GM19351 (cell line): ENCODE data around the gene TMPRSS9.
"Not testable (repeated sequence)": the region's sequence is repeated elsewhere in the genome, so short reads cannot be mapped to it uniquely, and the experiment has no call there.

Experiments
- ATAC-seq: cut with Tn5 transposase; IDR thresholded peaks from one replicate; pipeline ENCODE4 v1.9.1; 2021; ENCODE audit warnings: mild to moderate bottlenecking, moderate library complexity; ENCODE audit not compliant: unreplicated experiment

TMPRSS9 gene

GRCh38 chr19:2416321-2417097 is 56.4 kb downstream of the TMPRSS9 start:
- no peak for ATAC-seq

- not testable (repeated sequence) for ATAC-seq
Measured at GRCh38 chr19:2417436-2417835, 57.4 kb downstream of the TMPRSS9 start.

GRCh38 chr19:2417881-2418406 is 57.9 kb downstream of the TMPRSS9 start:
- no peak for ATAC-seq

DNA sequence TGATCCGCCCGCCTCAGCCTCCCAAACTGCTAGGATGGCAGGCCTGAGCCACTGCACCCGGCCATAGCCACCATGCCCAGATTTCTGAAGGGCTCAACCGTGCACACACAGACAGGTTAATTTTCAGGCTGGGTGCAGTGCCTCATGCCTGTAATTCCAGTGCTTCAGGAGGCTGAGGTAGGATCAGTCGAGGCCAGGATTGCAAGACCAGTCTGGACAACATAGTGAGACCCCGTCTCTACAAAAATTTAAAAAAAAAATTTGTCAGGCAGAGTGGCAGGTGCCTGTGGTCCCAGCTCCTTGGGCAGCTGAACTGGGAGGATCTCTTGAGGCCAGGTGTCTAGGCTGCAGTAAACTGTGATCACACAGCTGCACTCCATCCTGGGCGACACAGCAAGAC is 59.7 kb downstream of the TMPRSS9 start:
- no peak for ATAC-seq

DNA sequence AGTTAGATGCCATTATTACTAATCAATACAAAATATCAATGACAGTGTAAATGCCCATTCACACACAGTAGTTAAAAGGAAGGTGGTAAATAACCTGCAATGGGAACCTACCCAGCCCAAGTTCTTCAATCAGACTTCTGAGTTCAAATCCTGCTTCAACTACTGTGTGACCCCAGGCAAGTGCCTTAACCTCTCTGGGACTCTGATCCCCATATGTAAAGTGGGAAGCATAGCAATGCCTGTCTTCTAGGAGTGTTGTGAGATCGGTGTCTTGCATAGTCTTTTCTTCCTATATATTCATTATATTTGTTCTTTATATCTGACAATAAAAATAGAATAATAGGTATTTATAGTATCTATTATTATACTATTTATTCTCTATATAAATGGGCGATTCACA is 60.4 kb downstream of the TMPRSS9 start:
- no peak for ATAC-seq

- no peak for ATAC-seq
Measured at GRCh38 chr19:2421581-2422306, 61.7 kb downstream of the TMPRSS9 start.

DNA sequence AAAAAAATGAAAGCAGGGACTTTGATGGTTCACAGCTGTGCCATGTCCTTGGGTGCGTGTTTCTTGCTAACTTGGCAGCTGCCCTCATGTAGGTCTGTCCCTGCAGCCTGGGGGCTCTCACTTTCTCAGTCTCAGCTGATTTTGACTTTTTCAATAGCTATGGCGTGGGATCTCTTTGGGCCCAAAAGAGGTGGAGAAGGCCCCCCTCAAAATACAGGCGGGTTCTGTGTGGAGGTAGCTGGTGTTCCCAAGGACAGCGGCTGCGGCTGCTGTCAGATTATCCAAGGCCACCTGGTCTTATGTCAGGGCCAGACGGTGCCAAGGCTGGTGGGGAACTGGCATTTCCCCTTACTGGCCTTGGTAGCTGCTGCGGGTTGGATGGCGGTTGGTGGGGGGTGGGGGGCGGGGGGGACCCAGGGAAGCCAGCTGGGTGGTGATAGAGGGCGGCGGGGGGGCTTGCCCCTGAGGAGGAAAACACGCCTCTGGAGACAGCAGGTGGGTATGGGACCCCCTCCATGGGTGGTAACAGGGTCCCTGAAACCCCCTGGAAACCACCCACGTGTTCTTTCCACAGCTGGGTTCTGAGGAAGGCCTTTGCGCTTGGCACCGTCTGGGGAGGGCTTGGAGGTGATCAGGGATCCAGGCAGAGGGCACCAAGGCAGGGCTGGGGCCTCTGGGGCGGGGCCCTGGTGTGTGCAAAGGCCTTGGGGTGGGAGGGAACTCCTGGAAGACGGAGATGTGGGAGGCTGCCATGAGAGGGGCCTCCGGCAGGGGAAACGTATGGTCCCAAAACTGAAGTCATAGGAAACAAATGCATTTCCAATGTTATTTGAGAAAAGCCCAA is 63.2 kb downstream of the TMPRSS9 start:
- no peak for ATAC-seq

DNA sequence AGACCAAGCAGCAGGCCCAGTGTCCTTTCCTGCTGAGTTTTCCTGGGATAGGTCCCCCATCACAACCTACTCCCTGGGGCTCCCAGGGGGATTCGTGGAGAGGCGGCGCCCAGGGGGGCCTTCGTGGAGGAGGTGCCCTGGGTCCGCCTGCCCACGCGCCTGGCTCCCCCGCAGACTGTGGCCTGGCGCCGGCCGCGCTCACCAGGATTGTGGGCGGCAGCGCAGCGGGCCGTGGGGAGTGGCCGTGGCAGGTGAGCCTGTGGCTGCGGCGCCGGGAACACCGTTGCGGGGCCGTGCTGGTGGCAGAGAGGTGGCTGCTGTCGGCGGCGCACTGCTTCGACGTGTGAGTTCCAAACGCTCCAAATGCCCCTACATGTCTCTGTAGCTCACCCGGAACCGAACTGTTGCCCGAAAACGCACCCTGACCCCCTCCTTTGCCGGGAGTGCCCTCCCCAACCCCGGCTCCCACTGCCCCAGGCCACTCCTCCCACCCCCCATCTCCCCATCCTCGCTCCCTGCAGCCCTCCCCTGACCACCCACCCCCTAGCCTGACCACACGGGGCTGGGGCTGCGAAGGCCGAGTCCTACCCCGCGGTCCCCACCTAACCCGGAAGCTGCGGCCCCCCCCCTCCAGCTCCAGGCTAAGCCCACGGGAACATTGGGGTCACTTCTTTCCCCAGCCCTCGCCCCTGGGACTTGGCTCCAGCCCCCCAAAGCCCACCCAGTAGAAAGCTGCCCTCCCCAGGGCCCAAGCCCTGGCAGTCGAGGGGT is 64.0 kb downstream of the TMPRSS9 start:
- ATAC-seq, result no peak

DNA sequence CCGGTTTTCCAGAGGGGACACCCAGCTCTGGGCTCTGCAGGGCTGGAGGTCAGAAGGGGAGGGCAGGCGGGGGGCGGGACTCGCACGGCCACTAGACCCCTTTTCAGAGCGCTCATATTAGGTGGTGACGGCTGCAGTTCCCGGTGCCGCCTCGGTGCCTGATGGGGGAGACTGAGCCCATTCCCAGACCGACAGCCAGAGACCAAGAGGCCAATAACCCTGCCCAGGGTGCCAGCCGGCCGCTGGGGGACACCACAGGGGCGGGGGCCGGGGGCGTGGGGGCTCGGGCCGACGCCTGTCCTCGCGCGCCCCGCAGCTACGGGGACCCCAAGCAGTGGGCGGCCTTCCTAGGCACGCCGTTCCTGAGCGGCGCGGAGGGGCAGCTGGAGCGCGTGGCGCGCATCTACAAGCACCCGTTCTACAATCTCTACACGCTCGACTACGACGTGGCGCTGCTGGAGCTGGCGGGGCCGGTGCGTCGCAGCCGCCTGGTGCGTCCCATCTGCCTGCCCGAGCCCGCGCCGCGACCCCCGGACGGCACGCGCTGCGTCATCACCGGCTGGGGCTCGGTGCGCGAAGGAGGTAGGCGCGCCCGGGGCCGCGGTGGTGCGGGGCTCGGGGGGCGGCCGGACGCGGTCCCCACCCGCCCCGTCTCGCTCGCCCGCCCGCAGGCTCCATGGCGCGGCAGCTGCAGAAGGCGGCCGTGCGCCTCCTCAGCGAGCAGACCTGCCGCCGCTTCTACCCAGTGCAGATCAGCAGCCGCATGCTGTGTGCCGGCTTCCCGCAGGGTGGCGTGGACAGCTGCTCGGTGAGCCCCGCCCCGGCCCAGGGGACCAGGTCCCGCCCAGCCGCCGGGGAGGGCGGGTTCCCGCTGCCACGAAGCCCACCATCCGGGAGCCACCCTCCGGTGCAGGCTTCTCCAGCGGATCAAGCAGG is 64.9 kb downstream of the TMPRSS9 start:
- ATAC-seq, result no peak

DNA sequence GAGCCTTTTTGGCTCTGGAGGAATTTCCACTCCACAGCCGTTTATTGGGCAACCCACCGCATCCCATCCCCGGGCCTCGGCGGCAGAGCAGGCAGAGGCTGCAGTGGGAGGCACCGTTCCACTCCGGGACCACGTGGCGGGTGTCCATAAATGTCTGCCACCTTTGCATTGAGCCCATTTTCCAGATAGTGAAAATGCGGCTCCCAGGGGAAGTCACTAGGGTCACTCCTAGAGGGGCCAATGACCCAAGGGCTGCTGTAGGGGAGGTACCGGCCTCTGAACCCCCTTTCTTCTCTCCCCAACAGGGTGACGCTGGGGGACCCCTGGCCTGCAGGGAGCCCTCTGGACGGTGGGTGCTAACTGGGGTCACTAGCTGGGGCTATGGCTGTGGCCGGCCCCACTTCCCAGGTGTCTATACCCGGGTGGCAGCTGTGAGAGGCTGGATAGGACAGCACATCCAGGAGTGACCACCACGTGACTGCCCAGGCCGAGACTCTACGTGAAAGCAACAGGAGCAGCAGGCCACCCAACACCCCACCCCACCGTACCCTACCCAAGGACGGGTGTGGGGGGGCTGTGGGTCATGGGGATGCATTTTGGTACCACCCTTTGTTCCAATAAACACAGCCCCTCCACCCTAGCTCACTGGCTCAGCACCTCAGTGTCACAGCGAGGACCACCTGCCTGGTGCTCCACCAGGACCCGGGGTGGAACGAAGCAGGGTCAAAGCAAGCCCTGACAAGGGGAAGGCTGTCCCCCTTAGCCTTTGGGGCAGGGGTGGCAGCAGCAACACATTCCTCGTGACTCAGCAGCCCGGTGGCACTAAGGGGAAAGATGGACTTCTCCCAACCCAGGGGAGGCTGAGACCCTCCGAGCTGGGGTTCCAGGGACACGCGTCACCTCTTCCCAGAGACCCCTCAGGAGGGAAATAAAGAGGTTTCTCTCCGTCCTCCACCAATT is 65.8 kb downstream of the TMPRSS9 start:
- ATAC-seq, result no peak

GRCh38 chr19:2426611-2427428 is 66.8 kb downstream of the TMPRSS9 start:
- peak; percentile 16 for ATAC-seq

DNA sequence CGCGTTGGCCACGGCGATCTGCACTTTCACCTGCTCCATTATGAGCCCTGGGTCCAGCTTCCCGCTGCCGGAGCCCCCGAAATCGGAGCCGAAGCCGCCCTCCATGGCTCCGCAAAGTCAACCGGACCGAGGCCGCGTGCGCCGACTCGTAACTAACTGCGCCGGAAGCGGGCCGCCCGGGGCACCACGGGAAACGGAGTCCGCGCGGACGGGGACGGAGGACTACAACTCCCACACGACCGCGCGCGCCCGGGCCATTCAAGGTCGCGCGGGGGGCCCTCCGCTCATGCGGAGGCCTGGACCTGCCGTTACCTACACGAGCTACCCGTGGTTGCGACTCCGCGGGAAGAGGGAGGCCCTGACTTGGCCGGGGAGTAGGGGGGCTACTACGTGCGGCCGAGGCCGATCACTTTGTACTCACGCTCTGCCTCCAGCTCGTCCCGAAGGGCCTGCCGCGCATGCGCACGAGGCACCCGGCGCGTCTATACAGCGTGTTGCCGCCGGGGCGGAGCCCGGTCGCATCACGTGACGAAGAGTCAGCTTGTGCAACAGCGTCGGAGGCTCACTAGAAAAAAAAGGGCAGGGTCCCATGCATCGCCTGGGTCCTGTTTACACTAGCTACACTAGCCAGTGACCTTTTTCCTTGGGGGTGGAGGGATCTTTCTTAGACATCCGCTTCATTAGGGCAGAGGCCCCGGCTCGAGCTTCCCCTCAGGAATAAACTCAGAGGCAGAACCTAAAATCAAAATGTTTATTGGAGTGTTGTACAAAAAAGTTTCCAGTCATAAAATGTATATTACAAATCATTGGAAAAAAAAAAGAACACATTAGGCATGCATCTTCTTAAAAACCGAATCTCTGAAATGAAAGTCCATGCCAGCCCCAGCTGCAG is 67.6 kb downstream of the TMPRSS9 start, which contains the start of gene TIMM13:
TIMM13 (minus strand) TSS at position 158 of the 892 bp plus-strand sequence; CDS start at position 105, 53 bp downstream.
- ATAC-seq, result peak; percentile 85

- no peak for ATAC-seq
Measured at GRCh38 chr19:2428321-2428690, 68.2 kb downstream of the TMPRSS9 start.

- no peak for ATAC-seq
Measured at GRCh38 chr19:2428756-2429711, 69.0 kb downstream of the TMPRSS9 start.

- no peak for ATAC-seq
Measured at GRCh38 chr19:2429917-2430535, 70.0 kb downstream of the TMPRSS9 start.
